ENCODE data around the gene TTC16. TPM values are rescaled to one million over a fixed set of nuclear protein-coding genes. Genes with fewer than 3 reads are reported as not detected.
A peak's percentile ranks its signal among the peaks of the same experiment; 100 is the strongest.

TTC16 gene, protein sequence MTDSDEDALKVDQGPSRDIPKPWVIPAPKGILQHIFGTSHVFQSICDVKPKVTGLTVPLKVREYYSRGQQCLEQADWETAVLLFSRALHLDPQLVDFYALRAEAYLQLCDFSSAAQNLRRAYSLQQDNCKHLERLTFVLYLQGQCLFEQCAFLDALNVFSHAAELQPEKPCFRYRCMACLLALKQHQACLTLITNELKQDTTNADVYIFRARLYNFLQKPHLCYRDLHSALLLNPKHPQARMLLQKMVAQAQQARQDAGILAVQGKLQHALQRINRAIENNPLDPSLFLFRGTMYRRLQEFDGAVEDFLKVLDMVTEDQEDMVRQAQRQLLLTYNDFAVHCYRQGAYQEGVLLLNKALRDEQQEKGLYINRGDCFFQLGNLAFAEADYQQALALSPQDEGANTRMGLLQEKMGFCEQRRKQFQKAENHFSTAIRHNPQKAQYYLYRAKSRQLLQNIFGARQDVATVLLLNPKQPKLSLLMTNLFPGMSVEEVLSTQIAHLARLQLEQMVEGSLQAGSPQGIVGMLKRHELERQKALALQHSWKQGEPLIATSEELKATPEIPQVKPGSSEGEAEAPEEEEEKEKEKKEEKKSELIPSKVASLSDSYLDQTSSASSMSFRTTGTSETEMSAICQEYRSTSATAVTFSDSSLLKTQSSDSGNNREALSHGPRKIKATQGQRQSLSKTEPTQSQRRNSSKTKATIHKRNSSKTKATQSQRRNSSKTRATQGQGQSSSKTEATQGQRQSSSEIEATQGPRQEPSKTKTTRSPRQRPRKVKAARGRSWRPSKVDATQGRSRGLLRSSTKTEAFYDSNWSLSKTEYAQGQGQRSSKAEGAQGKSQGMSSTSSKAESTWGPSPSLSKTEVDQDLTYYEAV
- total RNA-seq (not detected in 2 replicates), polyA plus RNA-seq (not detected in 2 replicates), polyA minus RNA-seq (not detected in 2 replicates), Bru-seq, nascent RNA (not detected), BruChase-seq, experiment 1, labeled RNA remaining after a 6-hour chase (not detected), BruChase-seq, experiment 2, labeled RNA remaining after a 2-hour chase (not detected)
- polyA plus RNA-seq (2011; cell fraction: cytosol; rRNA removed): not detected in 2 replicates
- polyA plus RNA-seq (2011; cell fraction: nucleus; rRNA removed): 0.05 TPM in 1 of 2 replicates, not detected in the other
- polyA plus RNA-seq (2012): not detected in 2 replicates
- polyA minus RNA-seq (2011; cell fraction: cytosol; rRNA and poly(A)+ RNA removed): 0.31 TPM
- polyA minus RNA-seq (2011; cell fraction: nucleus; rRNA and poly(A)+ RNA removed): not detected in 2 replicates
- long read RNA-seq: 0 reads

- BruUV-seq (replicated peaks): no TSS peak
- Histone ChIP-seq H3K36me3 (ENCODE audit: control insufficient read depth in 2 of 2, extremely low read depth in 1 of 2, insufficient read depth in 2 of 2, low read length in 2 of 2) (no peaks in the 10 kb centered on the region), H2AFZ (ENCODE audit: low read depth, low read length) (peak within 1 kb of the TSS; percentile 88), H3K27ac (ENCODE audit: insufficient read depth, low read depth, low read length) (peak within 1 kb of the TSS; percentile 36), H3K79me2 (ENCODE audit: control insufficient read depth, insufficient read depth, low read length) (peaks cover 5% of the 10 kb centered on the region), H3K9me1 (replicated peaks; ENCODE audit: control insufficient read depth, extremely low read depth, insufficient read depth, low read length) (no peaks in the 10 kb centered on the region), H3K27me3 (ENCODE audit: control insufficient read depth in 2 of 2, insufficient read depth in 2 of 2, low read length in 2 of 2) (no peaks in the 10 kb centered on the region), H3K4me3 (replicated peaks in 1 of 3; ENCODE audit: insufficient read depth in 1 of 3, low read depth in 1 of 3, low read length in 3 of 3) (peak within 1 kb of the TSS; percentile 67 to 88 (median 85)), H3K9ac (replicated peaks; ENCODE audit: extremely low read depth, insufficient read depth, low read length) (peak within 1 kb of the TSS; percentile 74), H3K4me2 (ENCODE audit: insufficient read depth, low read length) (peak within 1 kb of the TSS; percentile 88), H3K9me3 (replicated peaks; ENCODE audit: control insufficient read depth, insufficient read depth, low read length) (no peaks in the 10 kb centered on the region), H3K4me1 (ENCODE audit: control insufficient read depth, extremely low read depth, insufficient read depth, low read length) (peaks cover 5% of the 10 kb centered on the region), H4K20me1 (replicated peaks; ENCODE audit: control insufficient read depth, extremely low read depth, insufficient read depth, low read length) (no peaks in the 10 kb centered on the region)
- dilution Hi-C loops (cut with MboI; ENCODE audit: extremely low pct_ligation_motif_present, low sequenced_read_pairs) (no loop called here), intact Hi-C loops (cut with micrococcal nuclease) (loop anchor here (1.0 to 5.0 kb wide), 3 partner anchors 103 to 488 kb away; partner anchors contain the start of gene STXBP1)
- DNase-seq (ENCODE audit: low read depth, low spot score) (peak; percentile 95), FAIRE-seq (peak; percentile 97)
- ChIA-PET POLR2A (interaction anchor here (0.9 kb wide), 1 partner anchor 19 kb away, joined by 3 read pairs; the partner anchor contains the start of gene TOR2A), CTCF (interaction anchor here (0.6 to 2.5 kb wide), 7 partner anchors 9 to 154 kb away, joined by 3 to 30 read pairs (median 4); partner anchors contain the start of gene TOR2A)
- TF ChIP-seq POLR2AphosphoS5 (IDR thresholded peaks at IDR 0.05; ENCODE audit: insufficient read depth, low read depth, low read length): peak; percentile 52
- TF ChIP-seq FOS (IDR thresholded peaks at IDR 0.05; ENCODE audit: borderline replicate concordance, insufficient read depth, low read length): no peak
- no peak for TF ChIP-seq POLR2A (IDR thresholded peaks at IDR 0.05; ENCODE audit: low read depth, low read length)
- no peak for TF ChIP-seq JUN (IDR thresholded peaks at IDR 0.05; ENCODE audit: borderline replicate concordance, insufficient read depth, insufficient read length, low read depth)
These were observed at the start of gene TTC16, which contains the start of gene PTRH1 for GRCh38 chr9:127715470-127716337. TSS of gene TTC16 (plus strand) at chr9:127716079. CDS start at chr9:127716146, 67 bp downstream. TSS of gene PTRH1 (minus strand) at chr9:127715663. CDS start at chr9:127715639, 24 bp downstream.
